Measurements from ENCODE around the gene DNAH17. TPM values are rescaled to one million over a fixed set of nuclear protein-coding genes. Genes with fewer than 3 reads are reported as not detected.

The DNAH17 gene
- total and polyA plus RNA-seq, 2 of the 13 experiments (the other 11 are each of a cell fraction or from before 2014, with no cell fraction given), result 0.86 to 1.6 TPM

GRCh38 chr17:78399693-78400144 is 177.5 kb downstream of the DNAH17 start (continued):
- TF ChIP-seq ZSCAN12 (CRISPR knock-in tag; IDR thresholded peaks at IDR 0.05) (no peak), ZNF235 (CRISPR knock-in tag; IDR thresholded peaks at IDR 0.05; ENCODE audit: borderline replicate concordance) (no peak; the same call in 1 of the 2 replicates), ZBTB37 (CRISPR knock-in tag; IDR thresholded peaks at IDR 0.05) (no peak), ZNF142 (CRISPR knock-in tag; IDR thresholded peaks at IDR 0.05) (no peak), ZFP1 (CRISPR knock-in tag; IDR thresholded peaks at IDR 0.05) (no peak), ZNF784 (CRISPR knock-in tag; IDR thresholded peaks at IDR 0.05; ENCODE audit: borderline replicate concordance) (peak; percentile 34; the same call in 1 of the 2 replicates), CEBPG (CRISPR knock-in tag; IDR thresholded peaks at IDR 0.05) (peak; percentile 60), LCORL (IDR thresholded peaks at IDR 0.05) (no peak), LCORL (CRISPR knock-in tag; IDR thresholded peaks at IDR 0.05) (0 out of 2 replicates have a peak, but pooled peaks have one; percentile 47), NR2F1 (CRISPR knock-in tag; IDR thresholded peaks at IDR 0.05) (peak in 1 of 2 experiments; percentile 42; a peak in 1 of 4 replicates), TRIM22 (IDR thresholded peaks at IDR 0.05) (no peak), ZNF12 (CRISPR knock-in tag; IDR thresholded peaks at IDR 0.05) (peak; percentile 60; the same call in 1 of the 2 replicates), ZHX2 (IDR thresholded peaks at IDR 0.05; ENCODE audit: low read depth) (0 out of 2 replicates have a peak, but pooled peaks have one; percentile 36), ZHX2 (CRISPR knock-in tag; IDR thresholded peaks at IDR 0.05; ENCODE audit: borderline replicate concordance) (no peak)

All from HepG2 (cell line).